Measurements from ENCODE around the gene COL9A3. TPM values are rescaled to one million over a fixed set of nuclear protein-coding genes. Genes with fewer than 3 reads are reported as not detected.

COL9A3 gene
- total RNA-seq, 1 donor from 2014 or later = 78.7 TPM

DNA sequence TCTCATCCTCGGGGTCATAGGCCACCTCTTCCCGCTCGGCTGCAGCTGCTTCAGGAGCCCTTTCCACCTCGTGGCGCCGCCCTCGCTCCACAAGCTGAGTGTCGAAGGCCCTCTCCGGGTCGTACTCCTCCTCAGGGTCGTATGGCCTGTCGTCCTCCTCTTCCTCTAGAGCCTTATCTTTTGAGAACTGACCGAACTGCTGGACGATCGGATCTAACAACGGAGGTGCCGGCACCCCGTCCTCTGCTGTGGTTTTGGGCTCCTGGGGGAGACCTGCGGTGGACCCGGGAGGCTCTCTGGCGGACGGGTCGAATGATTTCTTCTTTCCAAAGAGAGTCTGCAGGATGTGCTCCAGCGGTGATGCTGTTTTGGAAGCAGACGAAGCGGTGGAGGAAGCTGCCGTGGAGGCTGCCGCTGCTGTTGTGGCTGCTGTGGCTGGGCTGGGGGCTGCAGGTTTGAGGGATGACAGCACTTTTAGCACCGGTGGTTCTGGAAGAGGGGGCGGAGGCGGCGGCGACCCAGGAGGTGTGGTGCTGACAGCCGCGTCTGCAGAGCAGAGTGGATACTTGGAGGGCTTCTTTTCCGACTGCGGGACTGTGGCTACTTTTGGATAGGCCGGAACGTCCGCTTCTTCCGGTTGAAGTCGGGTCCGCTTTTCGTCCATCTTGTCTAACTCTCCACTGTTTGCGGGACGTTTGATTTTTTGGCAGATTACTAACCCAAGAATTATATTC, 65.0 kb downstream of the COL9A3 start:
- H3K27ac Mint-ChIP-seq (ENCODE audit: unreplicated experiment) = peak overlapping the region; percentile 59
- H3K36me3 Mint-ChIP-seq (ENCODE audit: unreplicated experiment) = peaks cover 10% of the 10 kb centered on the region
- no peak overlapping the region for H3K4me3 Mint-ChIP-seq (ENCODE audit: unreplicated experiment)
- peaks cover 7% of the 10 kb centered on the region for H3K27me3 Mint-ChIP-seq (ENCODE audit: unreplicated experiment)
- DNase-seq = no peak
- peaks cover 5% of the 10 kb centered on the region for H3K9me3 Mint-ChIP-seq (ENCODE audit: unreplicated experiment)
- H3K4me1 Mint-ChIP-seq (ENCODE audit: low read depth, unreplicated experiment) = peaks cover 4% of the 10 kb centered on the region
- TF ChIP-seq, protein P1, sequence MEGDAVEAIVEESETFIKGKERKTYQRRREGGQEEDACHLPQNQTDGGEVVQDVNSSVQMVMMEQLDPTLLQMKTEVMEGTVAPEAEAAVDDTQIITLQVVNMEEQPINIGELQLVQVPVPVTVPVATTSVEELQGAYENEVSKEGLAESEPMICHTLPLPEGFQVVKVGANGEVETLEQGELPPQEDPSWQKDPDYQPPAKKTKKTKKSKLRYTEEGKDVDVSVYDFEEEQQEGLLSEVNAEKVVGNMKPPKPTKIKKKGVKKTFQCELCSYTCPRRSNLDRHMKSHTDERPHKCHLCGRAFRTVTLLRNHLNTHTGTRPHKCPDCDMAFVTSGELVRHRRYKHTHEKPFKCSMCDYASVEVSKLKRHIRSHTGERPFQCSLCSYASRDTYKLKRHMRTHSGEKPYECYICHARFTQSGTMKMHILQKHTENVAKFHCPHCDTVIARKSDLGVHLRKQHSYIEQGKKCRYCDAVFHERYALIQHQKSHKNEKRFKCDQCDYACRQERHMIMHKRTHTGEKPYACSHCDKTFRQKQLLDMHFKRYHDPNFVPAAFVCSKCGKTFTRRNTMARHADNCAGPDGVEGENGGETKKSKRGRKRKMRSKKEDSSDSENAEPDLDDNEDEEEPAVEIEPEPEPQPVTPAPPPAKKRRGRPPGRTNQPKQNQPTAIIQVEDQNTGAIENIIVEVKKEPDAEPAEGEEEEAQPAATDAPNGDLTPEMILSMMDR (IDR thresholded peaks at IDR 0.05; ENCODE audit: partially characterized antibody, unreplicated experiment) = no peak

DNA sequence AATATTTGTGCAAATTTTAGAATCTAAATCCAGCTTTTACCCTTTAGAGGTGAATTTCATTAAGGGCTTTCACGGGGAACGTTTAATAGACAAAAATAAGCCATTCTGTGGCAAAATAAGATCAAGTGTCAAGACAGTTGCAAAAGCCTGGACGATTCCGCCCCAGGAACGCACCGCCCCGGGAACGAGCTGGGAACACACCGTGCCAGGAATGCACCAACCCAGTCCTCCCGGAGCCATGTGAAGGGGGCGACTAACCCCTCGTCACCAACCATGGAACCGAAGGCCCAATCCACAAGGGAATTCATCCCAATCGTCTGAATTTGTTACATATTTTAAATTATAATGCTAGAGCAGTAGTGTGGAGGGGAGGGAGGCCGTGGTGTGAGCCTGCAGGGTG, 65.6 kb downstream of the COL9A3 start:
- Mint-ChIP-seq H3K9me3 (ENCODE audit: unreplicated experiment) (peaks cover 5% of the 10 kb centered on the region), H3K36me3 (ENCODE audit: unreplicated experiment) (peaks cover 10% of the 10 kb centered on the region), H3K27ac (ENCODE audit: unreplicated experiment) (peak overlapping the region; percentile 59), H3K4me1 (ENCODE audit: low read depth, unreplicated experiment) (peaks cover 6% of the 10 kb centered on the region), H3K4me3 (ENCODE audit: unreplicated experiment) (no peak overlapping the region), H3K27me3 (ENCODE audit: unreplicated experiment) (peaks cover 8% of the 10 kb centered on the region)
- TF ChIP-seq, protein P1 (IDR thresholded peaks at IDR 0.05; ENCODE audit: partially characterized antibody, unreplicated experiment) = no peak
- DNase-seq = no peak

GRCh38 chr20:62884556-62884955, 67.7 kb downstream of the COL9A3 start:
- peaks cover 10% of the 10 kb centered on the region for H3K36me3 Mint-ChIP-seq (ENCODE audit: unreplicated experiment)
- DNase-seq = no peak
- TF ChIP-seq, protein P1 (IDR thresholded peaks at IDR 0.05; ENCODE audit: partially characterized antibody, unreplicated experiment) = no peak
- peaks cover 5% of the 10 kb centered on the region for H3K9me3 Mint-ChIP-seq (ENCODE audit: unreplicated experiment)
- H3K4me3 Mint-ChIP-seq (ENCODE audit: unreplicated experiment) = no peak overlapping the region
- peaks cover 12% of the 10 kb centered on the region for H3K27me3 Mint-ChIP-seq (ENCODE audit: unreplicated experiment)
- peaks cover 6% of the 10 kb centered on the region for H3K4me1 Mint-ChIP-seq (ENCODE audit: low read depth, unreplicated experiment)
- H3K27ac Mint-ChIP-seq (ENCODE audit: unreplicated experiment) = no peak overlapping the region

DNA sequence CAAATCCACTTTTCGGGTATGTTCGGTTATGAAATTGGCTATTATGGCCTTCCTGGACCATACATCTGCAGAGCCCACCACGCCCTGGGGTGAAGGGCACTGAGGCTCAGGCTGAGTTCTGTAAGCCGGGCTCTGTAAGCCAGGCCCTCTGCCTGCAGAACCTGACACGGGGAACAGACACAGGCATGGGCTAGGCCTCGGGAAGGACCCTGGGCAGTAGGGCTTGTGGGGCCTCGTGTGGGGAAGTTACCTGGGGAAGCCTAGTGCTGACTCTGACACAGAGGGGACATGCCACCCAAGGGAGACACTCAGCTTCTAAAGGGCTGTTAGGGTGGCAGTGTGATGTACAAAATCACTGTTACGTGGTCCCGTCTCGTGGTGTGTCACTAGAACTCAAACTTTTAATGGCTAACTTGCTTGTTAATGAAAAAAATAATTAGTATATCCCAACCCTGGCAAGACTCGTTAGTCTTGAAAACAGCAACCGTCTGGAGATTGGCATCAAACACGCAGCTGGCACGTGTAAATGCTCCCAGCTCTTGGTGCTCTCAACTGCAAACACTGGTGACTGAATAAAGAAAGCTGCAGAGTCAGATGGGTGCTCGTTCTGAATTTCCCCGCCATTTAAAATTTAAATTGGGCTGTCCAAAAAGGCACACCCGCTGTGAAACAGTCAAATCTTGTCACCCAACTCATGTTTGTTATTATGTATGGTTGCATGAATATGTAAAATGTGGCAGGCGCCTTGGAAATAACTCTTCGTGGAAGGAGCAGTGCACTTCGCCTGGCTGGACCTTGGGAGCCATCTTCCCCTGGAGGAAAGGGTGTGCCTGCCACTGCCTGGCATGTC, 68.4 kb downstream of the COL9A3 start:
- H3K9me3 Mint-ChIP-seq (ENCODE audit: unreplicated experiment) = peaks cover 5% of the 10 kb centered on the region
- peaks cover 6% of the 10 kb centered on the region for H3K4me1 Mint-ChIP-seq (ENCODE audit: low read depth, unreplicated experiment)
- H3K36me3 Mint-ChIP-seq (ENCODE audit: unreplicated experiment) = peaks cover 10% of the 10 kb centered on the region
- peaks cover 12% of the 10 kb centered on the region for H3K27me3 Mint-ChIP-seq (ENCODE audit: unreplicated experiment)
- H3K4me3 Mint-ChIP-seq (ENCODE audit: unreplicated experiment) = no peak overlapping the region
- TF ChIP-seq, protein P1 (IDR thresholded peaks at IDR 0.05; ENCODE audit: partially characterized antibody, unreplicated experiment) = no peak
- DNase-seq = no peak
- H3K27ac Mint-ChIP-seq (ENCODE audit: unreplicated experiment) = no peak overlapping the region
